DMS53 (cell line): ENCODE data around the gene ASPG.
A peak's percentile ranks its signal among the peaks of the same experiment; 100 is the strongest.

Experiments
- DNase-seq: peaks from one replicate; lab custom pipeline; 2025; lab: John Stamatoyannopoulos, UW

The ASPG gene

DNA sequence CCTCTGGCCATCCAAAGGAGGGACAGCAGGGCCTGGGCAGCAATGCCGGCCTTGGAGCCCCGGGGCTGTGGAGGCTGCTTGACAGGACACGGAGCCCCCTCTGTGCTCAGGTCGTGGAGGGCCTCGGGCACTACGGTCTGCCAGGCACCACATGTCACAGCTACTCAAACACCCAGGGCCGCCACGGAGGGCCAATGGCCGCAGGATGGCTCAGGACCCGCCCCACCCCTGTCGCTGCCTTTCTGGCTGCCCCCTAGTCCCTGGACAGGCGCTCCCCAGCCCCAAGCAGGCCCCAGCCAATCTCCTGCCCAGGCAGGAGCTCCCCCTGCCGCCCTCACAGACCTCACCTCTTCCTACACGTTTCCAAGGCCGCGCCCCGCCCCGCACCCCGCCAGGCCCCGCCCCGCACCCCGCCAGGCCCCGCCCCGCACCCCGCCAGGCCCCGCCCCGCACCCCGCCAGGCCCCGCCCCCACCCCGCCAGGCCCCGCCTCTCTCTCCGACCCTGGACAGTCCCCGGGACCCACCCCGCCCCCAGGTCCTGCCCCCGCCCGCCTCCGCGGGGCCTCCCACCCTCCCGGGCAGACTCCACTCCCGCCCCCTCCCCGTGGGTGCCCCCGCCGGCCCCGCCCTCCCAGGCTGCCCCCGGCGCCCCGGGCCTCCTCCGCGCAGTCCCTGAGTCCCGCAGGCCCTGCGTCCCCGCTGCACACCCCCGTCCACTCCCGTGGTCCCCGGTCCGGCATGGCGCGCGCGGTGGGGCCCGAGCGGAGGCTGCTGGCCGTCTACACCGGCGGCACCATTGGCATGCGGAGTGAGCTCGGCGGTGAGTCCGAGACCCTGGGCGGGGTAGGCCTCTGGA lies at the start of gene ASPG:
Gene ASPG, plus strand, starts transcription at position 669 of the 857 bp plus-strand sequence. Its CDS starts 71 bp downstream, at position 740.
- no peak for DNase-seq

DNA sequence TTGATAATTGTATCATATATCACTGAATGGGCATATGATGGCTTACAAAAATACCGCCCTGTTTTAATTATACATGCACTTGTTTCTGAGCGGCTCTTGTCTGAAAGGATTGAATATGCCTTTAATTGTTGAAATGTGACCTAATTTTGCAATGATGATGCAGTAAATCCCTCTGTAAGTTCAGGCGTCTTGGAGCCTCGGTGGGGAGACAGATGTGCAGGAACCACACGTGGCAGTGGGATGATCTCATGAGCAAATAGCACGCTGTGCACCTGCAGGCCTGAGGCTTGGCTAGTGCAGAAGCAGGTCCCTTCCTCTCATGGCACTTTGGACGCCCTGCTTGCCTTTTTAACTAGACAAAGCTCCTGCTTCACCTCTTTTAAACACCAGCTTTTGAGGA lies 49.3 kb upstream of the ASPG start:
- DNase-seq: peak; percentile 52

GRCh38 chr14:104037074-104037473 lies 48.4 kb upstream of the ASPG start:
- DNase-seq: no peak

DNA sequence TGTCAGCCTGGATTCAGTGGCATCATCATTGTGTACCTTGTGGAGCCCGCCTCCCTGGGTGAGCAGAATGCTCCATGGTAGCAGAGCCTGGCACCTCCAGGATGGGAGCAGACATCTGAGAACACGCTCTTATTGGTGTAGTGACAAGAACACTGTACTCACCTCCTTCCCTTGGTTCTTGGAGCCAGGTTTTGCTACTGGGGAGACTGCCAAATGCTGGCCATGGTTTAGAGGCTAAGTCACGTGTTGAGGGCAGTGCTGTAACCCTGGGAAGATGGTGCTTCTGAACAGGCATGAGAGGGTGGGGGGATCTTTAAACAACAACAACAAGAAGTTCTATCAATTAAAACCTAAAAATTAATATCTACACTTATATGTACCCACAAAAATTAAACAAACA lies 47.6 kb upstream of the ASPG start:
- no peak for DNase-seq

GRCh38 chr14:104039214-104039613 lies 46.3 kb upstream of the ASPG start:
- DNase-seq: no peak

- no peak for DNase-seq
These were observed 45.0 kb upstream of the ASPG start for GRCh38 chr14:104040539-104040938.

- DNase-seq: no peak
These were observed 43.9 kb upstream of the ASPG start for GRCh38 chr14:104041430-104042104.

GRCh38 chr14:104044016-104044415 lies 41.5 kb upstream of the ASPG start:
- DNase-seq: no peak

DNA sequence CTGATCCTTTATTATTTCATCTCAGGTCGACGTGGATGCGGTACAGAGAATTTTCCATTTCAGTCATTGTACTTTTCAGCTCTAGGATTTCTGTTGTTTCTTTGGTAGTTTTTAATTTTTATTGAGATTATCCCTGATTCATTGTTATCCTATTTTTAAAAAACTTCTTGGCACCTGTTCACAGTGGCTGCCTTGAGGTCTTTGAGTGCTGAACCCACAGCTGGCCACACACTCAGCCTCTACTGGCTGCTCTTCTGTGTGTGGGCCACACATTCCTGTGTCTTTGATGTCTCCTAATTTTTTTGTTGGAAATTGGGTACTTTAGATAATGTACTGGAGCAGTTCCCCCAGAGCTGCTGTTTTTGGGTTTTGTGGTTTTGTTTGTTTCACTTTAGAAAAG lies 37.7 kb upstream of the ASPG start:
- no peak for DNase-seq

DNA sequence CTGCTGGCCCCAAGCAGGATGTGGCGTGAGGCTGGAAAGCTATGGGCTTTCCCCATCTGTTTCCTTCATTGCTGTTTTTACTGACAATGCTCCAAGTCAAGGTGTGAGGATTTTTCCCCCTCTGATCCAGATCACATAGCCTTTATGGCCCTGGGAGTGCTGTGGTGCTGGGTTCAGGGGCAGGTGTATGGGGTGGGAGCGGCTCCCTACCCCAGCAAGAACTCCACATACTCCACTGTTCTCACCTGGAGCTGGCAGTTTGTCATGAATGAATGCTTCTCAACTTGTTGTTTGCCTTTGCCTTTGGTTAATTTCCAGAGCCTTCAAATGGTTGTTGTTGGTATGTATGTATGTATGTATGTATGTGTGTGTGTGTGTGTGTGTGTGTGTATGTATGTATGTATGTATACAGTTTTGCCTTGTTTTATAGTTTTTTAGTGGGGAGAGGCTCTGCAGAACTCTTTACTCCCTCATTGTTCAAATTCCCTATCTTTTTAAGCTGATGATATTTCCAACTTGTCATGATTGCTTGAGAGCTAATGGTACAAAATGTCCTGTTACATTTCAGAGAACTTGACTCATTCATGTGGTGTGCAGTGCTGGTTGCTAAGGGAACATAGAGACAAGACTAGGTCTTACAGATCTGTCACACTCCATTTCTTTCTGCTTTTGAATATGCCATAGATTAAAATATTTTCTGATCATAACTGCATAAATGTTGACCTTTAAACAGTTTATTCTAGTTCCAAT lies 36.6 kb upstream of the ASPG start:
- no peak for DNase-seq

- no peak for DNase-seq
These were observed 35.8 kb upstream of the ASPG start for GRCh38 chr14:104049576-104050240.

DNA sequence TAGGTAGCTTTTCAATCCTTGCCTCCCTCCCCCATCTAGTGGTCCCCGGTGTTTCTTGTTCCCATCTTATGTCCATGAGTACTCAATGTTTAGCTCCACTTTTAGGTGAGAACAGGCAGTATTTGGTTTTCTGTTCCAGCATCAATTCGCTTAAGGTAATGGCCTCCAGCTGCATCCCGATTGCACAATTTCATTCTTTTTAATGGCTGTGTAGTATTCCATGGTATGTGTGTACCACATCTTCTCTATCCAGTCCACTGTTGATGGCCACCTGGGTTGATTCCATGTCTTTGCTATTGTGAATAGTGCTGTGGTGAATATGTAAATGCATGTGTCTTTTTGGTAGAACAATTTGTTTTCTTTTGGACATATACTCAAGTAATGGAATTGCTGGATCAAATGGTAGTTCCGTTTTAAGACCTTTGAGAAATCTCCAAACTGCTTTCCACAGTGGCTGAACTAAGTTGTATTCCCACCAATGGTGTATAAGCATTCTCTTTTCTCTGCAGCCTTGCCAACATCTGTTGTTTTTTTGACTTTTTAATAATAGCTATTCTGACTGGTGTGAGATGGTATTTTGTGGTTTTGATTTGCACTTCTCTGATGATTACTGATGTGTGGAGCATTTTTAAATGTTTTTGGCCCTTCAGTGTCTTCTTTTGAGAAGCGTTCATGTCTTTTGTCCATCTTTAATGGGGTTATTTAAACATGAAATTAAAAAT lies 34.2 kb upstream of the ASPG start:
- DNase-seq: no peak

DNA sequence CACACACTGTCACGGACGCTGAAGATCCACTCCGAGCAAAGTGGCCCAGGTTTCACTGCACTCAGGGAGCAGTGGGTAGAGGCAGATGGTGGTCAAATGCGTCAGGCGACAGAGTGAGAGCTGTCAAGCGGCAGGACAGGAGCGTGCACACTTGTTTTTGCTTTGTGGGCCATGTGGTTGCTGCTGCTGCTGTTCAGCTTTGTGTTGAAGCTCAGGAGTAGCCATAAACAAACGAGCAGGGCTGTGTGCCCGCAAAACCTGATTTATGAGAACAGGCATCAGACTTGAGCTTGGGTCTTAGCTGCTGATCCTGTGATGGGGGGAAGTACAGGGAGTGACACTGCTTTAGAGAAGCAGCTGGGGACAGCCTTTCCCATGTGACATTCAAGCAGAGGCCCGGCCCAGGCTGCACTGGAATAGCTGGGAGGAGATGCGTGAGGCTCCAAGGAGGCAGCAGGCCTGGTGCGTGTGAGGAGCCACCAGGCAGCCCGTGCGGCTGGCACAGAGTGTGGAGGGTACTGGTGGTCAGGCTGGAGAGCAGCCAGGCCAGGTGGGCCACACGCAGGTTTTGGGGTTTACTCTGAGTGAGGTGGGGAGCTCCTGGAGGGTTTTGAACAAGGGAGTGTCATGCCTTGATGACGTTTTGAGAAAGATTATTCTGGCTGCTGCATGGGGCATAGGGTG lies 31.1 kb upstream of the ASPG start:
- no peak for DNase-seq

- no peak for DNase-seq
These were observed 23.2 kb upstream of the ASPG start for GRCh38 chr14:104062281-104062680.

GRCh38 chr14:104064003-104064402 lies 21.5 kb upstream of the ASPG start:
- DNase-seq: no peak

DNA sequence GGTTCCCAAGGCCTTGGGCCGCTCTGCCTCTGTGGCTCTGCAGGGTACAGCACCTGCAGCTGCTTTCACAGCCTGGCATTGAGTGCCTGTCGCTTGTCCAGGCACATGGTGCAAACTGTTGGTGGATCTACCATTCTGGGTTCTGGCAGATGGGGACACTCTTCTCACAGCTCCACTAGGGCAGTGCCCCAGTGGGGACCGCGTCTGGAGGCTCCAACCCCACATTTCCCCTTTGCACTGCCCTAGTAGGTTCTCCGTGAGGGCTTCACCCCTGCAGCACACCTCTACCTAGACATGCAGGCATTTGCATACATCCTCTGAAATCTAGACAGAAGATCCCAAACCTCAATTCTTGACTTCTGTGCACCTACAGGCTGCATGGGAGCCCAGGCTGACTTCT lies 19.2 kb upstream of the ASPG start:
- no peak for DNase-seq

DNA sequence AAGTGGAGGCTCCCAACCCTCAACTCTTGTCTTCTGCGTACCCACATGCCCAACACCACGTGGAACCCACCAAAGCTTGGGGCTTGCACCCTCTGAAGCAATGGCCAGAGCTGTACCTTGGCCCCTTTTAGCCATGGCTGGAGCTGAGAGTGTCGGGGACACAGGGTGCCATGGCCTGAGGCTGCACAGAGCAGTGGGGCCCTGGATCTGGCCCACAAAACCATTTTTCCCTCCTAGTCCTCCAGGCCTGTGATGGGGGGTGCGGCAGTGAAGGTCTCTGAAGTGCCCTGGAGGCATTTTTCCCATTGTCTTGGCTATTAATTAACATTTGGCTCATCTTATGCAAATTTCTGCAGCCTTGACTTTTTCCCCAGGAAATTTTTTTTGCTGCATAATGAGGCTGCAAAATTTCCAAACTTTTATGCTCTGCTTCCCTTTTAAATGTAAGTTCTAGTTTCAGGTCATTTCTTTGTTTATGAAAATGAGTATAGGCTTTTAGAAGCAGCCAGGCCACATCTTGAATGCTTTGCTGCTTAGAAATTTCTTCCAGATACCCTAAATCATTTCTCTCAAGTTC lies 18.7 kb upstream of the ASPG start:
- DNase-seq: no peak

GRCh38 chr14:104069541-104069940 lies 16.0 kb upstream of the ASPG start:
- no peak for DNase-seq

DNA sequence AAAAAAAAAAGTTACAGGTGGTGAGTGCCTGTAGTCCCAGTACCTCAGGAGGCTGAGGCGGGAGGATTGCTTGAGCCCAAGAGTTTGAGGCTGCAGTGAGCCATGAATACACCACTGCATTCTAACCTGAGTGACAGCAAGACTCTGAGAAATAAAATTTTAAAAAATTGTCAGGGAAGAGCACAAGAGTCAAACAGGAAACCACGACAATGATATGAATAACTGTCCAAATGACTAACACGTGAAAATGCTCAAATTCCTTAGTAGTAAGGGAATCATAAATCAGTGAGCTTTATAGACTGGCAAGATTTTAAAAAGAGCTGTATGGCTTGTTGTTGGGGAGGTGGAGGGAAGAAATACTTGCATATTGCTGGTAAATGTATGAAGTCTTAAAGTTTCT lies 12.9 kb upstream of the ASPG start:
- no peak for DNase-seq

DNA sequence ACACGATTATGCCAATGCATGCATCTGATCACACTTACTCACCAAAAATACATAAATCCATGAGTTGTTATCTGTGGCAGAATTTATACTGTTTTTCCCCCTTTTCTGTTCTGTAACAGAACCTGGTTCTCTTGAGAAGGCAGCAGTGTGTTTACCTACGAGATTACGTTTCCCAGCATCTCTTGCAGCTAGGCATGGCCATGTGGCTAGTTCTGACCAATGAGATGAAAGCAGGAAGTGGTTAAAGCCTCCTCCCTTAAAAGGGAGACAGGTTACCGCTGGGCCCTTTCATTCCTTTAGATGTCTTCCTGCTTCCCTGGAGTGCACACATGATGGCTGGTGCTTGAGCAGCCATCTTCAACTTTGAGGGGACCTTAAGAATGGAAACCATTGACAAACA lies 11.7 kb upstream of the ASPG start:
- DNase-seq: no peak
